ENCODE results near the gene CELF4. TPM values are rescaled to one million over a fixed set of nuclear protein-coding genes. Genes with fewer than 3 reads are reported as not detected.

The CELF4 gene
- total RNA-seq, 2 donors from 2014 or later = 0.22 to 3.9 TPM

DNA sequence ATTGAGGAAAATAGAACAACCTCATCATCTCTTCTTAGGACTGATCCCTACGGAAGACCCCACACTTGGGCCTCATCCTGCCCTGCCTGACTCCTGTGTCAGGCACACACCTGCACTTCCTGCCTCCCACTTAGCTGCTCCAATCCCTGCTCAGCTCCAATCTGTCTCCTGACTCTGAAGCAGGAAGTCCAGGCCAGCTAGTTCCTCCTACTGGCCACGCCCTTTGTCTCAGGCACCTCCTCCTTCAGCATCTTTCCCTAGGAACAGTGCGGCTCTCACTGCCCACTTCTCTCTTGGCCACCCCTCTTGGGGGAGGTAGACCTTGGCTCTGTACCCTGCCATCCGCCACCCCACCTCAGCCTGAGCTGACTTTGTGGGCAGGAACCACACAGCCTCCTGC, 135.8 kb downstream of the CELF4 start:
- Histone ChIP-seq H3K4me3 (no peak overlapping the region), H3K4me1 (no peaks in the 10 kb centered on the region), H3K36me3 (no peaks in the 10 kb centered on the region), H3K9me3 (no peaks in the 10 kb centered on the region), H3K27me3 (no peaks in the 10 kb centered on the region), H3K27ac (no peak overlapping the region)
- no peak for TF ChIP-seq CTCF (IDR thresholded peaks at IDR 0.05)
- no peak for DNase-seq (ENCODE audit: low spot score)

- TF ChIP-seq CTCF (IDR thresholded peaks at IDR 0.05) = no peak
- Histone ChIP-seq H3K9me3 (no peaks in the 10 kb centered on the region), H3K27me3 (no peaks in the 10 kb centered on the region), H3K4me1 (no peaks in the 10 kb centered on the region), H3K36me3 (no peaks in the 10 kb centered on the region), H3K4me3 (no peak overlapping the region), H3K27ac (no peak overlapping the region)
- DNase-seq (ENCODE audit: low spot score) = no peak
Measured at GRCh38 chr18:37428288-37428974, 137.2 kb downstream of the CELF4 start.

- no peak overlapping the region for H3K27ac ChIP-seq
- H3K36me3 ChIP-seq = no peaks in the 10 kb centered on the region
- H3K27me3 ChIP-seq = no peaks in the 10 kb centered on the region
- TF ChIP-seq CTCF (IDR thresholded peaks at IDR 0.05) = no peak
- no peaks in the 10 kb centered on the region for H3K9me3 ChIP-seq
- no peaks in the 10 kb centered on the region for H3K4me1 ChIP-seq
- no peak overlapping the region for H3K4me3 ChIP-seq
- DNase-seq (ENCODE audit: low spot score) = no peak
Measured at GRCh38 chr18:37426586-37426985, 139.0 kb downstream of the CELF4 start.

- no peaks in the 10 kb centered on the region for H3K4me1 ChIP-seq
Measured at GRCh38 chr18:37425222-37425621, 140.4 kb downstream of the CELF4 start.

GRCh38 chr18:37424507-37424906, 141.1 kb downstream of the CELF4 start:
- H3K4me3 ChIP-seq = no peak overlapping the region
- no peaks in the 10 kb centered on the region for H3K4me1 ChIP-seq
- no peaks in the 10 kb centered on the region for H3K9me3 ChIP-seq
- H3K27me3 ChIP-seq = no peaks in the 10 kb centered on the region
- no peak for DNase-seq (ENCODE audit: low spot score)
- H3K36me3 ChIP-seq = no peaks in the 10 kb centered on the region
- H3K27ac ChIP-seq = no peak overlapping the region
- TF ChIP-seq CTCF (IDR thresholded peaks at IDR 0.05) = no peak

More at GRCh38 chr18:37425222-37425621, 140.4 kb downstream of the CELF4 start:
- DNase-seq (ENCODE audit: low spot score) = no peak
- Histone ChIP-seq H3K27me3 (no peaks in the 10 kb centered on the region), H3K4me3 (no peak overlapping the region), H3K9me3 (no peaks in the 10 kb centered on the region), H3K36me3 (no peaks in the 10 kb centered on the region), H3K27ac (no peak overlapping the region)
- TF ChIP-seq CTCF (IDR thresholded peaks at IDR 0.05) = no peak

DNA sequence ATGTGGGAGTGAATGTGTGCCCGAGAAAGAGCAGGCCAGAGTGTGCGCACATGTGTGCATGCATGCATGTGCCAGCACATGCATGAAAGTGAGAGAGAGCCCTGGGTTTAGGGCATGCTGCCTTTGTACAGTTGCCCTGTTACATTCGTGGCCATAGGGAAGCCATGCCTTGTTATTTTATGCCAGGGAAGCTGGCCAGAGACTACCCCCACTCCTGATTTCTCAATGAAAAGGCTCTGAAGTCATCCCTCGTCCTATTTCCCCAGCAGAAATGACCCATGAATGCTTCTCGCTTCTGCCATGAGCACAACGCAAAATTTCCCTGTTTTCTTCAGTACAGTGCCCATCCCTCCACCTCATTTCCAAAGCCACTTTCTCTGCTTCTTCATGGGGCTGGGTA, 143.0 kb downstream of the CELF4 start:
- Histone ChIP-seq H3K27ac (no peak overlapping the region), H3K36me3 (no peaks in the 10 kb centered on the region), H3K9me3 (no peaks in the 10 kb centered on the region), H3K27me3 (no peaks in the 10 kb centered on the region), H3K4me3 (no peak overlapping the region), H3K4me1 (no peaks in the 10 kb centered on the region)
- TF ChIP-seq CTCF (IDR thresholded peaks at IDR 0.05) = no peak
- DNase-seq (ENCODE audit: low spot score) = no peak

All from right atrium auricular region (tissue), 2 donors.